GM12874 (cell line): ENCODE results near the gene TLN1.

Experiments used
- CTCF ChIP-seq: IDR thresholded peaks from 2 replicates; pipeline ENCODE4 v1.5.1; 2011; ENCODE audit warnings: low read depth, mild to moderate bottlenecking, control low read depth, low read length, moderate library complexity; ENCODE audit not compliant: insufficient read depth

The TLN1 gene

GRCh38 chr9:35771075-35771433, 39.1 kb upstream of the TLN1 start:
- TF ChIP-seq CTCF = no peak

GRCh38 chr9:35769763-35770162, 37.8 kb upstream of the TLN1 start:
- TF ChIP-seq CTCF = no peak

GRCh38 chr9:35767458-35767857, 35.5 kb upstream of the TLN1 start:
- TF ChIP-seq CTCF = no peak

GRCh38 chr9:35766997-35767396, 35.0 kb upstream of the TLN1 start:
- TF ChIP-seq CTCF = no peak

- no peak for TF ChIP-seq CTCF
Measured at GRCh38 chr9:35763803-35764202, 31.8 kb upstream of the TLN1 start.

- TF ChIP-seq CTCF = no peak
Measured at GRCh38 chr9:35763181-35763580, 31.2 kb upstream of the TLN1 start.

- TF ChIP-seq CTCF = no peak
Measured at GRCh38 chr9:35760651-35761050, 28.7 kb upstream of the TLN1 start.

GRCh38 chr9:35759795-35760194, 27.8 kb upstream of the TLN1 start:
- TF ChIP-seq CTCF = no peak
